ENCODE data around the gene FBXW7.

DNA sequence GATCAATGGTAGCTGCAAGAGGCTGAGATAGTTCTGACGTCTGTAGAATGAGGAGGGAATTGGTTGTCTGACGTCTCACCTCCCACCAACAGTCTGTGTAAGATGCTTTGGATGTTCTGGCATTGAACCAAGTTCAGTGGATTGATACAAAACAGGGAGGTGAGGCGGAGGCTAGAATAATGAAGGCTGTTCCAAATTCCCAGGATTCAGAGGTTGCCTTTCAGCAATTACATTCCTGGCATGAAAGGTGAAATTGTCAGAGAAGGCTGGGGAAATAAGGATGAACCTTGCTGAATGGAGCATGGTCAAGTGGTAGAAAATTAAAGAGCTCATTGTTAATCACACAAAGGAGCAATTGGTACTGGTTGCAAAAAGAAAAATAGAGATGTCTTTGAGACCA lies 241.6 kb downstream of the FBXW7 start:
- TF ChIP-seq, protein P1, sequence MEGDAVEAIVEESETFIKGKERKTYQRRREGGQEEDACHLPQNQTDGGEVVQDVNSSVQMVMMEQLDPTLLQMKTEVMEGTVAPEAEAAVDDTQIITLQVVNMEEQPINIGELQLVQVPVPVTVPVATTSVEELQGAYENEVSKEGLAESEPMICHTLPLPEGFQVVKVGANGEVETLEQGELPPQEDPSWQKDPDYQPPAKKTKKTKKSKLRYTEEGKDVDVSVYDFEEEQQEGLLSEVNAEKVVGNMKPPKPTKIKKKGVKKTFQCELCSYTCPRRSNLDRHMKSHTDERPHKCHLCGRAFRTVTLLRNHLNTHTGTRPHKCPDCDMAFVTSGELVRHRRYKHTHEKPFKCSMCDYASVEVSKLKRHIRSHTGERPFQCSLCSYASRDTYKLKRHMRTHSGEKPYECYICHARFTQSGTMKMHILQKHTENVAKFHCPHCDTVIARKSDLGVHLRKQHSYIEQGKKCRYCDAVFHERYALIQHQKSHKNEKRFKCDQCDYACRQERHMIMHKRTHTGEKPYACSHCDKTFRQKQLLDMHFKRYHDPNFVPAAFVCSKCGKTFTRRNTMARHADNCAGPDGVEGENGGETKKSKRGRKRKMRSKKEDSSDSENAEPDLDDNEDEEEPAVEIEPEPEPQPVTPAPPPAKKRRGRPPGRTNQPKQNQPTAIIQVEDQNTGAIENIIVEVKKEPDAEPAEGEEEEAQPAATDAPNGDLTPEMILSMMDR (IDR thresholded peaks at IDR 0.05), result no peak
- TF ChIP-seq POLR2A (IDR thresholded peaks at IDR 0.05), result no peak

All from lower leg skin (tissue), 3 donors.